Right renal pelvis (tissue), 4 donors: Measurements from ENCODE around the gene IRF7. TPM values are rescaled to one million over a fixed set of nuclear protein-coding genes. Genes with fewer than 3 reads are reported as not detected.

Source experiments
- DNase-seq, 4 donors: peaks; one replicate each; pipeline ENCODE4 v3.0.0-alpha.2; 2013; ENCODE audit warnings: low read depth in 4 of 4, low spot score in 3 of 4, missing footprints in 1 of 4
- polyA plus RNA-seq, 4 donors: library from polyadenylated mRNA; unstranded; fragments of 120-200 nt; gene quantifications; one replicate each; pipeline ENCODE4 v1.2.1, GENCODE V29; 2013; ENCODE audit not compliant: insufficient read length in 4 of 4

Gene IRF7
- polyA plus RNA-seq, 4 donors = 8.1 to 12.4 (median 8.4) TPM

- no peak for DNase-seq
These were observed 5.5 kb downstream of the IRF7 start for GRCh38 chr11:610146-610801.

GRCh38 chr11:609341-609811 lies 6.4 kb downstream of the IRF7 start:
- no peak for DNase-seq

GRCh38 chr11:608791-609251 lies 6.9 kb downstream of the IRF7 start:
- DNase-seq = no peak

- DNase-seq = no peak
These were observed 7.6 kb downstream of the IRF7 start for GRCh38 chr11:607971-608659.

GRCh38 chr11:607020-607780 lies 8.6 kb downstream of the IRF7 start:
- DNase-seq = no peak

GRCh38 chr11:606245-606644 lies 9.5 kb downstream of the IRF7 start:
- no peak for DNase-seq

- no peak for DNase-seq
These were observed 10.2 kb downstream of the IRF7 start for GRCh38 chr11:605286-606129.

- no peak for DNase-seq
These were observed 12.6 kb downstream of the IRF7 start for GRCh38 chr11:603154-603553.

- no peak for DNase-seq
These were observed 14.0 kb downstream of the IRF7 start for GRCh38 chr11:601573-602245.

GRCh38 chr11:598005-598680 lies 17.6 kb downstream of the IRF7 start:
- no peak for DNase-seq

- no peak for DNase-seq
These were observed 18.5 kb downstream of the IRF7 start for GRCh38 chr11:597166-597725.

GRCh38 chr11:596374-596773 lies 19.4 kb downstream of the IRF7 start:
- no peak for DNase-seq

- no peak for DNase-seq
These were observed 20.4 kb downstream of the IRF7 start for GRCh38 chr11:595400-595799.

- DNase-seq = no peak
These were observed 22.4 kb downstream of the IRF7 start for GRCh38 chr11:593347-593746.

- DNase-seq = no peak
These were observed 22.8 kb downstream of the IRF7 start for GRCh38 chr11:592918-593317.

- DNase-seq = no peak
These were observed 23.2 kb downstream of the IRF7 start for GRCh38 chr11:592501-592900.

GRCh38 chr11:590997-591396 lies 24.8 kb downstream of the IRF7 start:
- DNase-seq = no peak

- DNase-seq = no peak
These were observed 26.0 kb downstream of the IRF7 start for GRCh38 chr11:589798-590197.

GRCh38 chr11:587978-588380 lies 27.8 kb downstream of the IRF7 start:
- DNase-seq = no peak
